MCF 10A (cell line): ENCODE data around the gene PLCB1. TPM values are rescaled to one million over a fixed set of nuclear protein-coding genes. Genes with fewer than 3 reads are reported as not detected.

ENCODE experiments used
- BruUV-seq: library from RNA; stranded (reverse); fragments of 400-500 nt; replicated peaks from 2 replicates; lab custom pipeline; 2021; lab: Mats Ljungman, UMichigan
- CTCF ChIA-PET: fragments of 300-600 bp; sonication (Branson Sonifier 250); formaldehyde crosslinking; extraction: SDS; loops from one replicate; lab custom pipeline; 2021; ENCODE audit warnings: antibody characterized with exemption, inconsistent platforms; lab: Yijun Ruan, JAX
- POLR2A ChIA-PET: fragments of 300-600, 350-650 bp; sonication (Branson Sonifier 250); formaldehyde crosslinking; extraction: SDS; loops from one replicate; lab custom pipeline; 2020; ENCODE audit warnings: antibody characterized with exemption, inconsistent platforms; lab: Yijun Ruan, JAX
- DNase-seq: peaks from one replicate; pipeline ENCODE4 v3.0.0-alpha.2; 2018; ENCODE audit not compliant: unreplicated experiment
- H3K27ac Mint-ChIP-seq: one replicate; pipeline ENCODE4 v1.8.0; 2022; ENCODE audit warnings: mild to moderate bottlenecking, low read depth, mixed read lengths; ENCODE audit not compliant: unreplicated experiment
- H3K27me3 Mint-ChIP-seq: one replicate; pipeline ENCODE4 v1.8.0; 2022; ENCODE audit warnings: mixed read lengths; ENCODE audit not compliant: insufficient read depth, unreplicated experiment
- H3K36me3 Mint-ChIP-seq: one replicate; pipeline ENCODE4 v1.8.0; 2022; ENCODE audit warnings: mild to moderate bottlenecking, moderate library complexity, mixed read lengths; ENCODE audit not compliant: insufficient read depth, unreplicated experiment
- H3K4me1 Mint-ChIP-seq: one replicate; pipeline ENCODE4 v1.8.0; 2022; ENCODE audit warnings: mixed read lengths; ENCODE audit not compliant: insufficient read depth, unreplicated experiment
- H3K4me3 Mint-ChIP-seq: one replicate; pipeline ENCODE4 v1.8.0; 2022; ENCODE audit warnings: mild to moderate bottlenecking, moderate library complexity, mixed read lengths; ENCODE audit not compliant: unreplicated experiment
- H3K9me3 Mint-ChIP-seq: one replicate; pipeline ENCODE4 v1.8.0; 2022; ENCODE audit warnings: mixed read lengths; ENCODE audit not compliant: unreplicated experiment
- intact Hi-C: fragments of 100-400 bp; cut with micrococcal nuclease; formaldehyde crosslinking; loops from 2 replicates; pipeline ENCODE4 v1.14.1; 2022
- total RNA-seq: library from RNA; stranded (reverse); gene quantifications from 2 replicates; pipeline ENCODE4 v1.2.3, GENCODE V29; 2022
- TF ChIP-seq, protein P1 (sequence below): fragments of 200-600 bp; IDR thresholded peaks from one replicate; pipeline ENCODE4 v1.8.0; 2022; ENCODE audit warnings: antibody characterized with exemption, mild to moderate bottlenecking; ENCODE audit not compliant: unreplicated experiment

The PLCB1 gene
- total RNA-seq, 1 experiment from 2014 or later: 5.9 TPM

- Mint-ChIP-seq H3K27ac (no peak overlapping the region), H3K9me3 (no peaks in the 10 kb centered on the region), H3K36me3 (no peaks in the 10 kb centered on the region), H3K4me3 (no peak overlapping the region), H3K4me1 (peaks cover 6% of the 10 kb centered on the region), H3K27me3 (no peaks in the 10 kb centered on the region)
- intact Hi-C loops: no loop called here
- TF ChIP-seq, protein P1, sequence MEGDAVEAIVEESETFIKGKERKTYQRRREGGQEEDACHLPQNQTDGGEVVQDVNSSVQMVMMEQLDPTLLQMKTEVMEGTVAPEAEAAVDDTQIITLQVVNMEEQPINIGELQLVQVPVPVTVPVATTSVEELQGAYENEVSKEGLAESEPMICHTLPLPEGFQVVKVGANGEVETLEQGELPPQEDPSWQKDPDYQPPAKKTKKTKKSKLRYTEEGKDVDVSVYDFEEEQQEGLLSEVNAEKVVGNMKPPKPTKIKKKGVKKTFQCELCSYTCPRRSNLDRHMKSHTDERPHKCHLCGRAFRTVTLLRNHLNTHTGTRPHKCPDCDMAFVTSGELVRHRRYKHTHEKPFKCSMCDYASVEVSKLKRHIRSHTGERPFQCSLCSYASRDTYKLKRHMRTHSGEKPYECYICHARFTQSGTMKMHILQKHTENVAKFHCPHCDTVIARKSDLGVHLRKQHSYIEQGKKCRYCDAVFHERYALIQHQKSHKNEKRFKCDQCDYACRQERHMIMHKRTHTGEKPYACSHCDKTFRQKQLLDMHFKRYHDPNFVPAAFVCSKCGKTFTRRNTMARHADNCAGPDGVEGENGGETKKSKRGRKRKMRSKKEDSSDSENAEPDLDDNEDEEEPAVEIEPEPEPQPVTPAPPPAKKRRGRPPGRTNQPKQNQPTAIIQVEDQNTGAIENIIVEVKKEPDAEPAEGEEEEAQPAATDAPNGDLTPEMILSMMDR: no peak
- no peak for DNase-seq
- ChIA-PET CTCF (no interaction called here), POLR2A (interaction anchor here (0.6 to 0.7 kb wide), 2 partner anchors 23 to 62 kb away, joined by 3 read pairs; no protein-coding TSS in a partner anchor)
- no TSS peak for BruUV-seq
These were observed 300.5 kb downstream of the PLCB1 start for GRCh38 chr20:8432435-8433148.

DNA sequence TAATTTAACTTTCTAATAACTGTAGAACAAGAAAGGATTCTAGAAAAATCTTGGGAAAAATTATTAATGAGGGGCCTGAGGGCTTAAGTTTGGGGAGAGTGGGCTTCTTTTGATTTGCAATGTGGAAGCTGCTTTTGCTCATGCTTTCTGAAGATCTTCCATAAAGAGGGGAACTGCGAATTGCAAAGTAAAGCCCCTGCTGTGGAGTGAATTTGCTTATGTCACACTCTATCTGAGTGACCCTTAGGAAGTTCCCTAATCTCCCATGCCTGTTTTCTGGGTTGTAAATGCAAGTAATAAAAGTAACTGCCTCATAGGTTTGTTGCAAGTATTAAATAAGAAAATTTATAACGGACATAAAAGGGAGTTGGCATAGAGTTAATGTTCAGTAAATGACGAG lies 301.2 kb downstream of the PLCB1 start:
- H3K27ac Mint-ChIP-seq: no peak overlapping the region
- POLR2A ChIA-PET: no interaction called here
- intact Hi-C loops: no loop called here
- no peaks in the 10 kb centered on the region for H3K9me3 Mint-ChIP-seq
- no peak overlapping the region for H3K4me3 Mint-ChIP-seq
- no peaks in the 10 kb centered on the region for H3K27me3 Mint-ChIP-seq
- CTCF ChIA-PET: no interaction called here
- peaks cover 6% of the 10 kb centered on the region for H3K4me1 Mint-ChIP-seq
- TF ChIP-seq, protein P1: no peak
- H3K36me3 Mint-ChIP-seq: no peaks in the 10 kb centered on the region
- DNase-seq: no peak
- BruUV-seq: no TSS peak

DNA sequence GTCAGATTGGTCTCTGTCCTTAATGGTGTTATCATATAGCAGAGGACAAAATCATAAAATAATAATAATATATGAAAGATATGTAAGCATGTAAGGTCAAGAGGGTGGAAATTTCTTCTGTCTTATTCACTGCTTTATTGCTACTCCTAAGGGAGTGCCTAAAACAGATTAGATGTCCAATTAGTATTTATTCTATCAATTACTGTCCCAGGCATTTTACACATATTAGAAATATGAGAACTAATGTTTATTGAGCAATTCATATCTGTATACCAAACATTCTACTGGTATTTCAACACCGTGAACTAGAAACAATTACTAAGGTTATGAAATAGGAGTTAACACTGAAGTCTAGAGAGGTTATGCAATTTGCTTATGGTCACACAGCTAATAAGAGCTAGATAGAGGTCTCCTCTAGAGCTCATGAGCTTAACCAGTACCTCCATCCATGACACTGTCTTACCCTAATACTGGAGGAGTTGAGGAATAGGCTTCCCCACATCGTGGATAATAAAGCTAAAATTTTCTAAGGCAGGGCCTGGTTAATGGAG lies 302.3 kb downstream of the PLCB1 start:
- POLR2A ChIA-PET: interaction anchor here (0.6 to 1.2 kb wide), 2 partner anchors 42 to 122 kb away, joined by 3 to 5 read pairs; no protein-coding TSS in a partner anchor
- BruUV-seq: no TSS peak
- H3K4me1 Mint-ChIP-seq: peaks cover 6% of the 10 kb centered on the region

More for the DNA sequence above, 302.3 kb downstream of the PLCB1 start:
- H3K4me3 Mint-ChIP-seq: no peak overlapping the region
- no peaks in the 10 kb centered on the region for H3K9me3 Mint-ChIP-seq
- DNase-seq: peak; percentile 63
- no peaks in the 10 kb centered on the region for H3K27me3 Mint-ChIP-seq
- CTCF ChIA-PET: interaction anchor here (0.7 to 1.4 kb wide), 4 partner anchors 22 to 502 kb away, joined by 4 to 6 read pairs (median 5); no protein-coding TSS in a partner anchor
- H3K27ac Mint-ChIP-seq: no peak overlapping the region
- intact Hi-C loops: no loop called here
- TF ChIP-seq, protein P1: no peak
- H3K36me3 Mint-ChIP-seq: no peaks in the 10 kb centered on the region
